ENCODE measurements around the gene KDELR3.

GRCh38 chr22:38432264-38432663 lies 35.6 kb upstream of the KDELR3 start:
- no peak for TF ChIP-seq POLR2AphosphoS5 (IDR thresholded peaks at IDR 0.05; ENCODE audit: low read depth, low read length)
- TF ChIP-seq SPI1 (IDR thresholded peaks at IDR 0.05; ENCODE audit: low read depth, low read length) = no peak
- TF ChIP-seq POLR2A (IDR thresholded peaks at IDR 0.05; ENCODE audit: low read depth, low read length) = no peak
- TF ChIP-seq TAF1 (IDR thresholded peaks at IDR 0.05; ENCODE audit: low read depth, low read length) = no peak
- TF ChIP-seq PAX5 (IDR thresholded peaks at IDR 0.05; ENCODE audit: insufficient read depth, low read length, severe bottlenecking) = no peak
